ENCODE measurements around the gene NSUN5. TPM values are rescaled to one million over a fixed set of nuclear protein-coding genes. Genes with fewer than 3 reads are reported as not detected.
"Not testable (repeated sequence)": the region's sequence is repeated elsewhere in the genome, so short reads cannot be mapped to it uniquely, and the experiment has no call there.

Gene NSUN5
- polyA plus RNA-seq, 1 donor from 2014 or later: 70.0 TPM

DNA sequence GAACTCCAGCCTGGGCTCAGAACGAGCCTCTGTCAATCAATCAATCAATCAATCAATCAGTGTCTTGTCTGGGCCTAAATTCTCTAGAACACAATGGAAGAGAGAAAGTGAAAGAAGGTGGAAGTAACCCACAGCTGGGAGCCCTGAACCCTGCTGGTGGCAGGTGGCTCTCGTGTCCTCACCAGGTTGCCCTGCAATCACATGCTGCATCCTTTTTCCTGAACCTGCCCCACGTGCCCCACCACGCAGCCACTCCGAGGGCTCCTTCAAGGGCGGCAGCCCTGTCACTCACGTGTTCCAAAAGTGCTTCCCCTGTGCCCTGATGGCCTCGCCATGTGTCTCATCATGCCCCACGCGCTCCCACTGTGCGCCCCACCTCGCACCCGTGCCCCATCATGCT is 18.8 kb upstream of the NSUN5 start:
- H2AFZ ChIP-seq (ENCODE audit: low read depth, low read length); H4K20me1 ChIP-seq (ENCODE audit: insufficient read depth); H3K36me3 ChIP-seq (ENCODE audit: insufficient read depth, low read length): not testable (repeated sequence)

DNA sequence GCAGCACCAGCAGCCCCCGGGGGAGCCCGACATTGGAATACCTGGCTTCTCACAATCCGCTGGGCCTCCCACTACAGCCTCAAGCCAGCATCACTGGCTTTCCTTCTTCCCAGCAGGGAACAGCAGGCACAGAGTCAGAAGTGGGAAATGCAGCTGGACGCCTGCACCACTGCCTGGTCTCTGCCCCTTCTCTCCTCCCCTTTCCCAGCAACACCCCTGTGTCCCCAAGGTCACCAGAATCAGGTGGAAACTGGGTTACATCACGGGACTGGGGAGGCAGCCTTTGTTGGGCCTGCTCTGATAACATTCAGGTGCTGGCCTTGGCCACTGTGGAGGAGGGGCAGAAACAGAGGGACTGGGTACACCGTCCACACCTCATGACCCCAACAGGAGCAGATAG is 16.8 kb upstream of the NSUN5 start:
- H3K9ac ChIP-seq (ENCODE audit: low read length); H3K4me2 ChIP-seq (ENCODE audit: low read length); H3K9me3 ChIP-seq (ENCODE audit: low read length); H2AFZ ChIP-seq (ENCODE audit: low read depth, low read length); H3F3A ChIP-seq (ENCODE audit: insufficient read depth, low read length, poor library complexity, severe bottlenecking); H3K79me2 ChIP-seq (replicated peaks; ENCODE audit: insufficient read depth, low read length); H3K27me3 ChIP-seq (ENCODE audit: insufficient read depth, low read depth, low read length); H3K36me3 ChIP-seq (ENCODE audit: insufficient read depth, low read length); H3K4me3 ChIP-seq (ENCODE audit: low read length); H3K9me2 ChIP-seq (ENCODE audit: insufficient read depth, low read length); H4K20me1 ChIP-seq (ENCODE audit: insufficient read depth); H3K27ac ChIP-seq (ENCODE audit: low read length): not testable (repeated sequence)

More for the DNA sequence above, 18.8 kb upstream of the NSUN5 start:
- H3K4me2 ChIP-seq (ENCODE audit: low read length); H3K9me3 ChIP-seq (ENCODE audit: low read length); H3K4me3 ChIP-seq (ENCODE audit: low read length); H3K27ac ChIP-seq (ENCODE audit: low read length); H3F3A ChIP-seq (ENCODE audit: insufficient read depth, low read length, poor library complexity, severe bottlenecking); H3K9me2 ChIP-seq (ENCODE audit: insufficient read depth, low read length); H3K9ac ChIP-seq (ENCODE audit: low read length); H3K79me2 ChIP-seq (replicated peaks; ENCODE audit: insufficient read depth, low read length); H3K27me3 ChIP-seq (ENCODE audit: insufficient read depth, low read depth, low read length): not testable (repeated sequence)

DNA sequence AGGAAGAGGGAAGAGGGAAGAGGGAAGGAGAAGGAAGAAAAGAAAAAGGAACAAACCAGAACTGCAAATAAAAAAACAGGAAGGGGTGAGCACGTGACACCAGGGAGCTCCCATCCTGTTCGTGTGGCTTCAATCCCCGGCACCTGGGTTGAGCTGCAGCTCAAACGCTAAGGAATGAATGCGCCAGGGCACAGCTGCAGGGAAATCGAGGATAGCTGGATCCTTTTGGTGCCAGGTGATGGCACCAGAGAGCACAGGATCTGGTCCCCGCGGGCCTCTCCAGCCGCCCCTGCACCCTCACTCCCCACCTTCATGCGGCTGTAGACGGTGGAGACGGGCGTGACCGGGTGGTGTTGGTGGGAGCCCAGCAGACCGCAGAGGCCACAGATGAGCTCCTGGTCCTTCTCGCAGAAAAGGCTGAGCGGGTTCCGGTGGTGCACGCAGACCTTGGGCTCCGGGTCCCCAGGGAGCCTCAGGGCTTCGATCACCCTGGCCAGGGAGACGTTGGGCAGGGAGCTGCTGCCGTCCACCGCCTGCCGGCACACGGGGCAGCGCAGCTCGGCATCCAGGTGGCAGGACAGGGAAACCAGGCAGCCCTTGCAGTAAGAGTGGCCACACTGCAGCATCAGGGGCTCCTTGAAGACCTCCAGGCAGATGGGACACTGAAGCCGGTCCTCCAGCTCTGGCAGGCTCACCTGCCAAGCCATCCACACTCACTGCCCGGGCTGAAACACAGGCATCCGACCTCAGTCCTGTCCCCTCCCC is 15.6 kb upstream of the NSUN5 start:
- not testable (repeated sequence) for H3K79me2 ChIP-seq (replicated peaks; ENCODE audit: insufficient read depth, low read length); H3K27me3 ChIP-seq (ENCODE audit: insufficient read depth, low read depth, low read length); H3K36me3 ChIP-seq (ENCODE audit: insufficient read depth, low read length); H2AFZ ChIP-seq (ENCODE audit: low read depth, low read length); H3K9me2 ChIP-seq (ENCODE audit: insufficient read depth, low read length); H3F3A ChIP-seq (ENCODE audit: insufficient read depth, low read length, poor library complexity, severe bottlenecking); H4K20me1 ChIP-seq (ENCODE audit: insufficient read depth); H3K27ac ChIP-seq (ENCODE audit: low read length); H3K4me2 ChIP-seq (ENCODE audit: low read length); H3K9me3 ChIP-seq (ENCODE audit: low read length); H3K4me3 ChIP-seq (ENCODE audit: low read length); H3K9ac ChIP-seq (ENCODE audit: low read length)
- TF ChIP-seq SMC3 (conservative IDR thresholded peaks at IDR 0.05; ENCODE audit: poor library complexity): peak; percentile 35
- peak; percentile 29 for TF ChIP-seq RAD21 (conservative IDR thresholded peaks at IDR 0.05)
- TF ChIP-seq, protein P1, sequence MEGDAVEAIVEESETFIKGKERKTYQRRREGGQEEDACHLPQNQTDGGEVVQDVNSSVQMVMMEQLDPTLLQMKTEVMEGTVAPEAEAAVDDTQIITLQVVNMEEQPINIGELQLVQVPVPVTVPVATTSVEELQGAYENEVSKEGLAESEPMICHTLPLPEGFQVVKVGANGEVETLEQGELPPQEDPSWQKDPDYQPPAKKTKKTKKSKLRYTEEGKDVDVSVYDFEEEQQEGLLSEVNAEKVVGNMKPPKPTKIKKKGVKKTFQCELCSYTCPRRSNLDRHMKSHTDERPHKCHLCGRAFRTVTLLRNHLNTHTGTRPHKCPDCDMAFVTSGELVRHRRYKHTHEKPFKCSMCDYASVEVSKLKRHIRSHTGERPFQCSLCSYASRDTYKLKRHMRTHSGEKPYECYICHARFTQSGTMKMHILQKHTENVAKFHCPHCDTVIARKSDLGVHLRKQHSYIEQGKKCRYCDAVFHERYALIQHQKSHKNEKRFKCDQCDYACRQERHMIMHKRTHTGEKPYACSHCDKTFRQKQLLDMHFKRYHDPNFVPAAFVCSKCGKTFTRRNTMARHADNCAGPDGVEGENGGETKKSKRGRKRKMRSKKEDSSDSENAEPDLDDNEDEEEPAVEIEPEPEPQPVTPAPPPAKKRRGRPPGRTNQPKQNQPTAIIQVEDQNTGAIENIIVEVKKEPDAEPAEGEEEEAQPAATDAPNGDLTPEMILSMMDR (IDR thresholded peaks at IDR 0.05; ENCODE audit: poor library complexity, severe bottlenecking): peak; percentile 51

DNA sequence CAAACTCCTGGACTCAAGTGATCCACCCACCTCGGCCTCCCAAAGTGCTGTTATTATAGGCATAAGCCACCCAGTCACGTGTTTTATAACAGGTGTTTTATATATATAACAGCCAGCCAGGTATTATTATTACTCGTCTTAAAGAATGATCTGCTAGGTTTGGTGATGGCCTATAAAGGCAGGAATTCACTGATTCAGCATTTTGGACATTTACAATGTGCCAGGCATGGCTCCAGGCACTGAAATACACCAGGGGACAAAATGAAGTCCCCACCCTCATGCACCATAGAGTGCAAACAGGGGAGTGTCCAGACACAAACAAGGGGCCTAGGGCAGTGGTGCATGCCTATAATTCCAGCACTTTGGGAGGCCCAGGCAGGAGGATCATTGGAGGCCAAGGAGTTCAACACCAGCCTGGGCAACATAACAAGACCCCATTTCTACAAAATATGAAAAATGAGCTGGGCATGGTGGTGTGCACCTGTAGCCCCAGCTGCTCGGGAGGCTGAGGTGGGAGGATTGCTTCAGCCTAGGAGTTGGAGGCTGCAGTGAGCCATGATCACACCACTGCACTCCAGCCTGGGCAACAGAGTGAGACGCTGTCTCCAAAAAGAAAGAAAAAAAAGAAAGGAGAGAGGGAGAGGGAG is 14.9 kb upstream of the NSUN5 start:
- H3K27ac ChIP-seq (ENCODE audit: low read length); H3F3A ChIP-seq (ENCODE audit: insufficient read depth, low read length, poor library complexity, severe bottlenecking); H3K79me2 ChIP-seq (replicated peaks; ENCODE audit: insufficient read depth, low read length); H3K9me3 ChIP-seq (ENCODE audit: low read length); H3K4me3 ChIP-seq (ENCODE audit: low read length); H3K27me3 ChIP-seq (ENCODE audit: insufficient read depth, low read depth, low read length); H4K20me1 ChIP-seq (ENCODE audit: insufficient read depth); H3K9ac ChIP-seq (ENCODE audit: low read length); H3K9me2 ChIP-seq (ENCODE audit: insufficient read depth, low read length); H2AFZ ChIP-seq (ENCODE audit: low read depth, low read length); H3K4me2 ChIP-seq (ENCODE audit: low read length); H3K36me3 ChIP-seq (ENCODE audit: insufficient read depth, low read length): not testable (repeated sequence)

DNA sequence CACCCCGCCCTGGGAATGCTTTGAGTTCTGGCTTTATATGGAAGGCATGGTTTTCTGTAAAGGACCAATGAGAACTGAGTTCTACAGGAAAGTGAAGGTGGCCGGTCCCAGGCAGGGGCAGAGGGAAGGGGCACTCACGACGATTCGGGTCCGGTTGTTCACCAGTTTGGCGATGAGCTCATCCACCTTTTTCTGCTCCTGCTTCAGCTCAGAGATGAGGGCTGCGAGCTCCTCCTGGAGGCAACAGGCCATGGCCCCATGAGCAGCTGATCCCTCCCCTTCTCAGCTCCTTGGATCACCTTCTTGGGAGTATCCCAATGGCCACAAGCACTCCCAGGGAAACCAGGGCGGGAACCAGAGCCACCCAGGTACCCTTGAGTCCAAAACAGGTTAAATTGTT is 11.4 kb upstream of the NSUN5 start:
- not testable (repeated sequence) for H3K27me3 ChIP-seq (ENCODE audit: insufficient read depth, low read depth, low read length); H3K4me3 ChIP-seq (ENCODE audit: low read length); H4K20me1 ChIP-seq (ENCODE audit: insufficient read depth); H3K9me3 ChIP-seq (ENCODE audit: low read length); H3K36me3 ChIP-seq (ENCODE audit: insufficient read depth, low read length); H3K9me2 ChIP-seq (ENCODE audit: insufficient read depth, low read length); H3F3A ChIP-seq (ENCODE audit: insufficient read depth, low read length, poor library complexity, severe bottlenecking); H2AFZ ChIP-seq (ENCODE audit: low read depth, low read length); H3K4me2 ChIP-seq (ENCODE audit: low read length); H3K79me2 ChIP-seq (replicated peaks; ENCODE audit: insufficient read depth, low read length); H3K27ac ChIP-seq (ENCODE audit: low read length); H3K9ac ChIP-seq (ENCODE audit: low read length)

DNA sequence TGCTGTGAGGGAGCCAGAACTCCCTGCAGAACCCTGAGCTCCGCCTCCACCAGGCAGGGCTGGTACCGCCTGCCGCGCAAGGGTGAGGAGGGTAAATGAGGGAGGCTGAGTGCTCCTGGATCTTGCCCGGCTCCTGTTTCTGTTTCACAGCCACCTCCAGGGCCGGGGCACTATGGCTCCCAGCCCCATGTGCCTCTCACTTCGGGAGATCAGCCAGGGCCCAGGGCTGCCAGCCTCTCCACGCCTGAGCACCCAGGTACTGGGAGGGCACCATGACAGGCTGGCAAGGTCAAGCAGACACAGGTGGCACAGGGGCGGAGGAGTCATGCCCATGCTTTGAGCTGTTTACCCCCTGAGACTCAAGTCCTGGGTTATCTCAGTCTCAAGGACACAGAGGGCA is 10.9 kb upstream of the NSUN5 start:
- not testable (repeated sequence) for H3K36me3 ChIP-seq (ENCODE audit: insufficient read depth, low read length); H2AFZ ChIP-seq (ENCODE audit: low read depth, low read length); H3K4me2 ChIP-seq (ENCODE audit: low read length); H3K27me3 ChIP-seq (ENCODE audit: insufficient read depth, low read depth, low read length); H4K20me1 ChIP-seq (ENCODE audit: insufficient read depth); H3K9ac ChIP-seq (ENCODE audit: low read length); H3K9me3 ChIP-seq (ENCODE audit: low read length); H3K79me2 ChIP-seq (replicated peaks; ENCODE audit: insufficient read depth, low read length); H3K4me3 ChIP-seq (ENCODE audit: low read length); H3K27ac ChIP-seq (ENCODE audit: low read length); H3F3A ChIP-seq (ENCODE audit: insufficient read depth, low read length, poor library complexity, severe bottlenecking); H3K9me2 ChIP-seq (ENCODE audit: insufficient read depth, low read length)

DNA sequence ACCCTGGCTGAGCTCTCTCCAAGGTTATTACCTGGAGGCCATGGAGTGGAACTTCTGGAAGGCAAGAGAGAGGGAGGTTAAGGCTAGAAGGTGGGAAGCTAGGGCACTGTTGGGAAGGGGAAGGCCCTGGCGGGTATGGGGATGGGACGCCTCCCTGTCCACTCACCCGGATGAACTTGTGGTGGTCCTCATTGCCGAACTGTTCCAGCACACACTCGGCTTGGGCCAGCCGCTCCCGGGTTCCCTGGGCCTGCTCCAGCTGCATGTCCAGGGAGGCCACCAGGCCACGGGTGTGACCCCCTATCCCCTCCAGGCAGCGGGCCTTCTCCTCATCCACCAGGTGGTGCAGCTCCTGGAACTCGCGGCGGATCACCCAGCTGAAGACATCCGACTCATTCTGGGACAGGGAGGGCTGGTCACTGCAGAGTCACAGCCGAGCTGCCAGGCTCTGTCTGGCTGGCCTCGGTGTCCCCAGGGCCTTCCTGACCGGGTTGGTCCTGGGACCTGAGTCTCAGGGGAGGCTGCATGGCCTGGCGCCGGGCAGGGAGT is 10.1 kb upstream of the NSUN5 start:
- not testable (repeated sequence) for H3K9ac ChIP-seq (ENCODE audit: low read length); H2AFZ ChIP-seq (ENCODE audit: low read depth, low read length); H3K79me2 ChIP-seq (replicated peaks; ENCODE audit: insufficient read depth, low read length); H4K20me1 ChIP-seq (ENCODE audit: insufficient read depth); H3K27ac ChIP-seq (ENCODE audit: low read length); H3K27me3 ChIP-seq (ENCODE audit: insufficient read depth, low read depth, low read length); H3K4me2 ChIP-seq (ENCODE audit: low read length); H3K4me3 ChIP-seq (ENCODE audit: low read length); H3K9me3 ChIP-seq (ENCODE audit: low read length); H3F3A ChIP-seq (ENCODE audit: insufficient read depth, low read length, poor library complexity, severe bottlenecking); H3K9me2 ChIP-seq (ENCODE audit: insufficient read depth, low read length); H3K36me3 ChIP-seq (ENCODE audit: insufficient read depth, low read length)
